ENCODE results near the gene GPATCH3.
"Not testable (repeated sequence)": the region's sequence is repeated elsewhere in the genome, so short reads cannot be mapped to it uniquely, and the experiment has no call there.

GPATCH3 gene

GRCh38 chr1:26847826-26848225, 52.4 kb downstream of the GPATCH3 start:
- DNase-seq (ENCODE audit: low read depth in 3 of 3, low spot score in 1 of 3), result not testable (repeated sequence)

- no peak for DNase-seq (ENCODE audit: low read depth in 3 of 3, low spot score in 1 of 3)
Measured at GRCh38 chr1:26844424-26845196, 55.7 kb downstream of the GPATCH3 start.

Data from stimulated activated CD4-positive, alpha-beta T cell treated with anti-CD3 and anti-CD28 coated beads, TNF-alpha, amount 100 ng/mL, for 1 hour (primary cell).